GM18502 (cell line): Measurements from ENCODE around the gene ALCAM.
A peak's percentile ranks its signal among the peaks of the same experiment; 100 is the strongest.

ENCODE experiments used
- ATAC-seq: cut with Tn5 transposase; IDR thresholded peaks from one replicate; pipeline ENCODE4 v1.9.1; 2021; ENCODE audit warnings: mild to moderate bottlenecking; ENCODE audit not compliant: unreplicated experiment, poor library complexity

Gene ALCAM

GRCh38 chr3:105366326-105367062 is at the start of gene ALCAM:
ALCAM (plus strand) TSS chr3:105366909.
- ATAC-seq: peak; percentile 63

- ATAC-seq: no peak
These were observed 48.9 kb upstream of the ALCAM start for GRCh38 chr3:105317841-105318240.

GRCh38 chr3:105322570-105323273 is 44.0 kb upstream of the ALCAM start:
- ATAC-seq: peak; percentile 94

GRCh38 chr3:105323274-105323599 is 43.5 kb upstream of the ALCAM start:
- peak; percentile 56 for ATAC-seq

GRCh38 chr3:105324951-105325350 is 41.8 kb upstream of the ALCAM start:
- no peak for ATAC-seq

- no peak for ATAC-seq
These were observed 38.9 kb upstream of the ALCAM start for GRCh38 chr3:105327662-105328337.

GRCh38 chr3:105328338-105328730 is 38.4 kb upstream of the ALCAM start:
- ATAC-seq: no peak

- no peak for ATAC-seq
These were observed 33.7 kb upstream of the ALCAM start for GRCh38 chr3:105332961-105333360.

GRCh38 chr3:105334138-105334882 is 32.4 kb upstream of the ALCAM start:
- peak; percentile 77 for ATAC-seq

- ATAC-seq: no peak
These were observed 26.8 kb upstream of the ALCAM start for GRCh38 chr3:105339946-105340345.

- ATAC-seq: no peak
These were observed 22.7 kb upstream of the ALCAM start for GRCh38 chr3:105343991-105344390.

- ATAC-seq: no peak
These were observed 21.6 kb upstream of the ALCAM start for GRCh38 chr3:105345156-105345555.

- peak; percentile 92 for ATAC-seq
These were observed 18.9 kb upstream of the ALCAM start for GRCh38 chr3:105347625-105348302.

- no peak for ATAC-seq
These were observed 18.4 kb upstream of the ALCAM start for GRCh38 chr3:105348307-105348706.

- no peak for ATAC-seq
These were observed 16.9 kb upstream of the ALCAM start for GRCh38 chr3:105349684-105350387.

GRCh38 chr3:105351821-105352220 is 14.9 kb upstream of the ALCAM start:
- ATAC-seq: no peak

GRCh38 chr3:105352976-105353375 is 13.7 kb upstream of the ALCAM start:
- ATAC-seq: no peak

GRCh38 chr3:105353485-105354161 is 13.1 kb upstream of the ALCAM start:
- ATAC-seq: no peak

- ATAC-seq: no peak
These were observed 12.3 kb upstream of the ALCAM start for GRCh38 chr3:105354429-105354828.
